Right lobe of liver (tissue), 6 donors: ENCODE data around the gene CAMTA1. TPM values are rescaled to one million over a fixed set of nuclear protein-coding genes. Genes with fewer than 3 reads are reported as not detected.

Source experiments
- ATAC-seq, 4 donors: fragments of 200-7000 bp; cut with Tn5 transposase; one replicate each; pipeline ENCODE4 v1.9.1; 2020; ENCODE audit warnings: mild to moderate bottlenecking in 4 of 4, moderate library complexity in 4 of 4
- DNase-seq, 3 donors: peaks; one replicate each; pipeline ENCODE4 v3.0.0-alpha.2; 2020
- H3K27ac ChIP-seq, 3 donors: fragments of 200-600 bp; one replicate each; pipeline ENCODE4 v1.8.0; 2022
- H3K27me3 ChIP-seq, 2 donors: fragments of 200-600 bp; one replicate each; pipeline ENCODE4 v1.8.0; 2022
- H3K36me3 ChIP-seq, 4 donors: fragments of 200-600 bp; sonication (generic) in 1 of 4; one replicate each; pipeline versions ENCODE4 v1.5.1 to v1.8.0; 2017 to 2022; ENCODE audit warnings: control low read depth in 1 of 4
- H3K4me1 ChIP-seq, 4 donors: fragments of 200-600 bp; sonication (generic) in 1 of 4; one replicate each; pipeline versions ENCODE4 v1.5.1 to v1.8.0; 2017 to 2022; ENCODE audit warnings: control low read depth in 1 of 4
- H3K4me3 ChIP-seq, 3 donors: fragments of 200-600 bp; one replicate each; pipeline ENCODE4 v1.8.0; 2022
- H3K9me3 ChIP-seq, 4 donors: fragments of 200-600 bp; sonication (generic) in 1 of 4; one replicate each; pipeline versions ENCODE4 v1.5.1 to v1.8.0; 2017 to 2022; ENCODE audit warnings: control low read depth in 1 of 4
- CTCF ChIP-seq, 4 donors: fragments of 200-600 bp in 3 of 4; fragments of 450-650 bp in 1 of 4; IDR thresholded peaks; one replicate each; pipeline versions ENCODE4 v1.5.1 to v1.8.0; 2016 to 2022; ENCODE audit warnings: antibody characterized with exemption in 4 of 4, mild to moderate bottlenecking in 2 of 4
- POLR2A ChIP-seq: fragments of 450-650 bp; IDR thresholded peaks from one replicate; pipeline ENCODE4 v1.6.1; 2017; ENCODE audit warnings: antibody characterized with exemption, mild to moderate bottlenecking
- WGBS: methylation state at CpG from one replicate; pipeline ENCODE4 v1.1.6; 2018; ENCODE audit warnings: low coverage, low lambda C conversion rate; ENCODE audit not compliant: insufficient coverage; ENCODE audit errors: missing lambda C conversion rate; 5-methylcytosine and 5-hydroxymethylcytosine counted together
- intact Hi-C, 2 donors: fragments of 100-400 bp; cut with DNase I; formaldehyde crosslinking; loops; one replicate each; pipeline versions ENCODE4 v1.11.2 to v1.14.1; 2022
- total RNA-seq, 6 experiments: library from RNA; depleted of rRNA in 2 of 6; stranded (reverse); fragments of >200 nt in 2 of 6; fragmentation: NEBNext Ultra II Directional in 3 of 6; extraction: Animal tissue kit (Norgen Biotek cat#: 25700) in 3 of 6; gene quantifications; one replicate each; pipeline versions ENCODE4 v1.1.0 to v1.2.4, GENCODE V29; 2016 to 2023
- donor health status: DM: no; HTN: yes; CAD: no.
- donor health status: DM: no; HTN: no; CAD: no.
- donor health status: DM: no; HTN: no; CAD: no.
- donor health status: DM: no; HTN: yes; CAD: no.
- donor health status: DM: no; HTN: yes; CAD: no.

CAMTA1 gene
- total RNA-seq, 6 experiments from 2014 or later, result 32.3 to 49.4 (median 37.2) TPM

- Histone ChIP-seq H3K4me3 (no peak overlapping the region), H3K27me3 (no peaks in the 10 kb centered on the region), H3K27ac (no peak overlapping the region), H3K4me1 (no peaks in the 10 kb centered on the region), H3K36me3 (no peaks in the 10 kb centered on the region), H3K9me3 (no peaks in the 10 kb centered on the region)
- intact Hi-C loops, result no loop called here
- TF ChIP-seq CTCF (IDR thresholded peaks at IDR 0.05) (no peak), POLR2A (no peak)
- 74% methylated on average over 12 of the region's 12 CpGs for WGBS
- DNase-seq (no peak), ATAC-seq (no peak)
These were observed 740.2 kb downstream of the CAMTA1 start for GRCh38 chr1:7525338-7526063.

GRCh38 chr1:7526196-7526866 is 741.1 kb downstream of the CAMTA1 start:
- WGBS, result 40% methylated on average over 1 of the region's 10 CpGs

GRCh38 chr1:7526867-7527732 is 741.8 kb downstream of the CAMTA1 start:
- intact Hi-C loops, result no loop called here
- no peaks in the 10 kb centered on the region for H3K4me1 ChIP-seq
- H3K27me3 ChIP-seq, result no peaks in the 10 kb centered on the region
- ATAC-seq (no peak), DNase-seq (no peak)
- H3K27ac ChIP-seq, result no peak overlapping the region
- H3K4me3 ChIP-seq, result no peak overlapping the region
- no peaks in the 10 kb centered on the region for H3K9me3 ChIP-seq
- TF ChIP-seq POLR2A (no peak), CTCF (IDR thresholded peaks at IDR 0.05) (no peak)
- 73% methylated on average over 7 of the region's 12 CpGs for WGBS
- H3K36me3 ChIP-seq, result no peaks in the 10 kb centered on the region

More at GRCh38 chr1:7526196-7526866, 741.1 kb downstream of the CAMTA1 start:
- Histone ChIP-seq H3K27me3 (no peaks in the 10 kb centered on the region), H3K27ac (no peak overlapping the region), H3K4me3 (no peak overlapping the region), H3K4me1 (no peaks in the 10 kb centered on the region), H3K9me3 (no peaks in the 10 kb centered on the region), H3K36me3 (no peaks in the 10 kb centered on the region)
- DNase-seq (peak in 1 of 3 donors; percentile 1), ATAC-seq (no peak)
- TF ChIP-seq POLR2A (no peak), CTCF (IDR thresholded peaks at IDR 0.05) (no peak)
- intact Hi-C loops, result no loop called here

GRCh38 chr1:7527733-7528045 is 742.4 kb downstream of the CAMTA1 start:
- DNase-seq, result no peak
- WGBS, result 95% methylated on average over 4 of the region's 7 CpGs
- H3K27ac ChIP-seq, result no peak overlapping the region

More at GRCh38 chr1:7527733-7528045, 742.4 kb downstream of the CAMTA1 start:
- intact Hi-C loops, result no loop called here
- Histone ChIP-seq H3K4me1 (no peaks in the 10 kb centered on the region), H3K4me3 (no peak overlapping the region), H3K36me3 (no peaks in the 10 kb centered on the region), H3K9me3 (no peaks in the 10 kb centered on the region), H3K27me3 (no peaks in the 10 kb centered on the region)
- ATAC-seq, result no peak
- TF ChIP-seq CTCF (IDR thresholded peaks at IDR 0.05), result no peak
- no peak for TF ChIP-seq POLR2A
